Muscle layer of duodenum (tissue), 2 donors: Measurements from ENCODE around the gene ZDHHC14.

Experiments
- H3K27ac ChIP-seq: one replicate; pipeline ENCODE4 v1.7.0; 2013; ENCODE audit warnings: mild to moderate bottlenecking, low read length
- H3K27me3 ChIP-seq: one replicate; pipeline ENCODE4 v1.7.0; 2013; ENCODE audit warnings: low read depth, mild to moderate bottlenecking, control low read depth, low read length
- H3K36me3 ChIP-seq, 2 donors: one replicate each; pipeline ENCODE4 v1.7.0; 2013; ENCODE audit warnings: low read length in 2 of 2, control low read depth in 1 of 2, mild to moderate bottlenecking in 1 of 2; ENCODE audit not compliant: insufficient read depth in 2 of 2, control insufficient read depth in 1 of 2
- H3K4me1 ChIP-seq, 2 donors: one replicate each; pipeline ENCODE4 v1.7.0; 2013; ENCODE audit warnings: low read length in 2 of 2, mild to moderate bottlenecking in 2 of 2, control low read depth in 1 of 2, moderate library complexity in 1 of 2; ENCODE audit not compliant: insufficient read depth in 2 of 2, control insufficient read depth in 1 of 2
- H3K4me3 ChIP-seq, 2 donors: one replicate each; pipeline ENCODE4 v1.7.0; 2013; ENCODE audit warnings: low read length in 2 of 2, low read depth in 1 of 2, mild to moderate bottlenecking in 1 of 2
- H3K9me3 ChIP-seq, 2 donors: one replicate each; pipeline ENCODE4 v1.7.0; 2013; ENCODE audit warnings: low read length in 2 of 2, control low read depth in 1 of 2, mild to moderate bottlenecking in 1 of 2; ENCODE audit not compliant: control insufficient read depth in 1 of 2
- donor health status: healthy.

The ZDHHC14 gene

DNA sequence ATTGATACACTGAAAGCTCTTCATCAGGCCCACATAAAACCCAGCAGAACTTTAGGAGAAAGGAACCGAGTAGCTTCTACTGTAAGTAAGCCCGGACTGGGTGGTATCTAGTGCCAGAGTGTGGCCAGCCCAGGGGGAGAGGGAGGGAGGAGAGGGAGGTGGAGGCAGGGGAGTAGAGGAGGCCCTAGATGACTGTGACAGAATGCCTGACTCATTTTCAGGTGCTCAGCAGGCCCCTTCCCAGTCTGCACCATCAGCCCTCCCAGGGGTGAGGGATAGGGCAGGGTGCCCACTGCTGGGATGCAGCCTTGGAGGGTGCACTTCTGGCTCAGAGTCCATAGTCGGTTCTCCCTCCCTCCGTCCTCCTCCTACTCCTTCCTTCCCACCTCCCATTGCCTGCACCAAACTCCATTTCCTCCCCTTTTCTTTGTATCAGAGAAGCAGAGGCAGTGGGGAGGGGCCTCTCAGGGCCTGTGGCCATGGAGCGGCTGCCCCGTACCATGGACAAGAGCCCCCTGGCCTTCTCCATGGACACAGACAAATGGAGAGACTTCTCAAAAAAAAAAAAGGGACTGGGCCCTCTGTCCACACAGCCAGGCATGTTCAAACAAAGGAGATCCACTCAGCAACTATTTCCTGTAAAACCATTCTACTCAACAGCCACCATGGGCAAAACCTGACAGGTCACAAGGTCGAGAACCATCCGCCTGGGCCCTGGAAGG, 257.1 kb downstream of the ZDHHC14 start:
- Histone ChIP-seq H3K4me3 (no peak overlapping the region), H3K36me3 (peaks cover 0 to 5% of the 10 kb centered on the region in 2 donors), H3K4me1 (no peaks in the 10 kb centered on the region), H3K27me3 (no peaks in the 10 kb centered on the region), H3K9me3 (no peaks in the 10 kb centered on the region), H3K27ac (no peak overlapping the region)

DNA sequence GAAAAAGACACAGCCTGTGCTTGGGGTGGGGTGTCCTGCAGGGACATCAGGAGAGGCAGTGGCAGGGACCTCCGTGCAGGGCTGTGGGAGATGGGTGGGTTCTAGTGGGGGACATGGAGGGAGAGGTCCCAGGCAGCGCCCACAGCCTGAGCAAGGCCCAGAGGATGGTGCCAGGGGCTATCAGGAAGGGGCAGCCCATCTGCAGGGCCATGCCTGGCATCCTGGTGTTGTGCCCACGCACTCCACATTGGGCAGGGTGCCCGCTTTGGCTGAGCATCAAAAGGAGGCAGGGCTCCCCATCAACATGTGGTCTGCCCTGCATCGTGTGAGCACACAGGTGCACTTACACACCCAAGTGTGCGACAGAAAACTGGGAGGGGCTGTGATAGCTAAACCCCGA, 257.8 kb downstream of the ZDHHC14 start:
- Histone ChIP-seq H3K4me3 (no peak overlapping the region), H3K27me3 (no peaks in the 10 kb centered on the region), H3K36me3 (peaks cover 0 to 5% of the 10 kb centered on the region in 2 donors), H3K9me3 (no peaks in the 10 kb centered on the region), H3K27ac (no peak overlapping the region), H3K4me1 (no peaks in the 10 kb centered on the region)

DNA sequence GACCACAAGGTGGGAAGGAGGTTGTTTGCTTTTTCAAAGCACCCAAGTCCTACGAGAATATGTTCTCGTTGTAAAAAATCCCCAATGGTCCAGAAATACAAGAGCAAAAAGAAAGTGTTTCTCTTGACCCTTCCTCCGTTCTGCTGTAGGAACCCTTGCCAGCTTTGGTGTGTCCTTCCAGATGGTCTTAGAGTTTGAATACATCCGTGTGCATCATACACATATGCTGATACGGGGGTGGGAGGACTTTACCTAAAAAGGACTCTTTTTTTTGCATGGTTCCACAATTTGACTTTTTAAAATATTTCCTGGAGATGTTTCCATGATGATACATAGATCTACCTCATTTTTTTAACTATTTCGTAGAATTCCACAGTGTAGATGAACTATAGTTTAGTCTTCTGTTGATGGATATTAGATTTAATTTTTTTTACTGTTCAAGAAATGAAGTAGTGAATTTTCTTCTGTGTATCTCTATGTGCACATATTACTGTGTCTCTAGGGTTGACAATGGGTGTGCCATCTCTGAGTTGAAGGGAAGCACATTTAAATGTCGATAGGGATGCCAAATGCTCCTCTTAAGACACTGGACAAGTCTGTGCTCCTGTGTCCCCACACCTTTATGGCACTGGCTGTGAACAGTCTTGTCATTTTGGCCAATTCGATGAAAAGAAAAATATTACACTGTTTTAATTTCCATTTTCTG, 259.9 kb downstream of the ZDHHC14 start:
- Histone ChIP-seq H3K27me3 (no peaks in the 10 kb centered on the region), H3K36me3 (peaks cover 0 to 5% of the 10 kb centered on the region in 2 donors), H3K4me1 (no peaks in the 10 kb centered on the region), H3K9me3 (no peaks in the 10 kb centered on the region), H3K27ac (no peak overlapping the region), H3K4me3 (no peak overlapping the region)

DNA sequence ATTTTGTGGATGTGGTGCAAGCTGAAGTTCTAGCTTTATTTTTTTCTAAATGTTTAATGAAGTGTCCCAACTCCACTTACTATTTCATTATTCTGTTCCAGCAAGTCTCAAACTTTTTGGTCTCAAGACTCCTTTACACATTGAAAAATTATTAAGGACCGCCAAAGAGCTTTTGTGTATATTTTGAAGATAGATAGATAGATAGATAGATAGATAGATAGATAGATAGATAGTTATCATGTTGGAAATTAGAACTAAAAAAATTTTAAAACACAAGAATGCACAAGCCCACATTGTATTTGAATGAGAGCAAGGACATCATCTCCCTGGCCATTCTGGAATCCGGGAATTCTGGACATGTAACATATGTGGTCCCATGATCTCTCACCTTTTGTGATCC, 260.8 kb downstream of the ZDHHC14 start:
- H3K4me3 ChIP-seq: no peak overlapping the region
- no peaks in the 10 kb centered on the region for H3K4me1 ChIP-seq
- no peaks in the 10 kb centered on the region for H3K27me3 ChIP-seq
- H3K27ac ChIP-seq: no peak overlapping the region
- peaks cover 0 to 5% of the 10 kb centered on the region in 2 donors for H3K36me3 ChIP-seq
- no peaks in the 10 kb centered on the region for H3K9me3 ChIP-seq

DNA sequence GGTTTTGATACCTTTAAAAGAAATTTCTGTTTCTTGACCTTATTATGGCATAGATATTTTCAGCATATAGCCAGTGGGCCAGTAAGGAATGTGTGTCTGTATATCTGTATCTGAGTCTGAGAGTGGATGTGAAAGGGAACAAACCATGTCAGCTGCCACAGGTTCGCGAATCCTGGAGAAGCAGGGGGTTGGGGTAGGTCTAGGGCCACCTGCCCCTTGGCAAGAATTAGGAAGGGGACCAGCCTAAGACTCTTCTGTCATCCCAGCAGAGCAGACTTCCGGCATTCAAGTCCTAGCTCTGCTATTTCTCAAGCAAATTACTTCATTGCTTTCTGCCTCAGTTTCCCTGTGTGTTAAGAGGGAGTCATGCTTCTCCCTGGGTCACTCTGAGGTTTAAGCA, 261.7 kb downstream of the ZDHHC14 start:
- no peak overlapping the region for H3K4me3 ChIP-seq
- H3K27me3 ChIP-seq: no peaks in the 10 kb centered on the region
- no peak overlapping the region for H3K27ac ChIP-seq
- H3K36me3 ChIP-seq: peaks cover 0 to 5% of the 10 kb centered on the region in 2 donors
- H3K9me3 ChIP-seq: no peaks in the 10 kb centered on the region
- no peaks in the 10 kb centered on the region for H3K4me1 ChIP-seq

DNA sequence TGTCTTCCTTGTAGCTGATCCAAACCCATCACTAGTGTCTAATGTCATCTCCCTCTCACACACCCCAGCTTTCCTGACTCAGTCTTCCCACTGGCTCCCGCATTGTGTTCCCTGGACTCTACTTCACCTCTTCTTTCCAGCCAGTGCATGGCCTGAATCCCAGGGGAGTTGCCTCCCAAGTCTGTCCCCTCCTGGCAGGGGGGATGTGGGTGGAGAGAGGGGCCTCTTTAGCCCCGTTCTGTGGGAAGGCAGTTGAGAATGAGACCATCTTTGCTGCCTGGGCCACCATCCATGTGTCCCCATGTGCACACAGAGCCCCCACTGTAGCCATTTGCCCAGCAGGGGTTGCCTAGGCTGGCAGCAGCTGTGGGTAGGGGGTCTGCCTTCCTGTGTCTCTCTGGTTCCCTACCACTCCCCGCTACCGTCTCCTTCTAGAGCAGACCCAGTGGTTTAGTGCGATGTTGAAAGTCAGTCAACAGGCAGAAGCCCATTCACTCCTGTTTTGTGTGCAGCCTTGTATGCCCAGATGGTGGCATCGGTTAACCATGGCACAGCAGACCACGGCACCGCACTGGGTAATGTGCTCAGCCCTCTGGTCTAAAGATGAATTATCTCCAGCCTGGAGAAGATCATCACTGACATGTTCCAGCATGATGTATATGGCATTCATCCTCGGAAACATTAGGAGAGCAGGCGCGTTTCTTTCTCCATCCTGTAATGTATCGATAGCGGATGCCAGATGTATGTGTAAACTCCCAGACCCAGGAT, 263.2 kb downstream of the ZDHHC14 start:
- no peaks in the 10 kb centered on the region for H3K27me3 ChIP-seq
- no peak overlapping the region for H3K27ac ChIP-seq
- H3K4me1 ChIP-seq: no peaks in the 10 kb centered on the region
- H3K36me3 ChIP-seq: no peaks in the 10 kb centered on the region
- no peak overlapping the region for H3K4me3 ChIP-seq
- no peaks in the 10 kb centered on the region for H3K9me3 ChIP-seq

DNA sequence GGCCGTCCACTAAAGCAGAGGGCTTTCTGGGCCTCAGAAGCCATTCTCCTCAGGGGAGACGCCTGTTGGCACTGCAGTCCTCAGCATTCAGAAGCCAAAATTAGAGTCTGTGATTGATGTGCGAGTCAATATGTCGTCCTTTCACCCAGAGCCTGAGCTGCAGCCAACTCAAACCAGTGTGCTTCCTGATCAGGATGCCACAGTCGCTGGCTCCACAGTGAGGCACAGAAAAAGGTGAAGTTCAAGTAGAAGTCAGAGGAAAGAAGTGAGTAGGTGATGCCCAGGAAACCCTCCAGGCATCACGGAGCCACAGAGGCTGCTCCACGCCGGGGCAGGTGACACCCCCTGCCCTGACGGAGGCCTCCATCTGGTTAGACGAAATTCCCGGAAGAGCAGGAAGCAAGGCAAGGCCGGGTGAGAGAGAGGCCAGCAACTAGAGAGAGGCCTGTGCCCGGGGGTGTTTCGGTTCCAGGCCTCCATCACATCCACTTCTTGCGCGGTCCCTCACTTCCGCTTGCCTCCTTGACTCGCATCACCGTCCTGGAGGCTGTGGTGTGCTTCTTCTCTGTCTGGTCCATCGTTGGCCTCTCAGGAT, 264.3 kb downstream of the ZDHHC14 start:
- no peaks in the 10 kb centered on the region for H3K27me3 ChIP-seq
- no peaks in the 10 kb centered on the region for H3K9me3 ChIP-seq
- H3K4me1 ChIP-seq: peaks cover 0 to 10% of the 10 kb centered on the region in 2 donors
- no peak overlapping the region for H3K27ac ChIP-seq
- H3K4me3 ChIP-seq: no peak overlapping the region
- H3K36me3 ChIP-seq: no peaks in the 10 kb centered on the region

DNA sequence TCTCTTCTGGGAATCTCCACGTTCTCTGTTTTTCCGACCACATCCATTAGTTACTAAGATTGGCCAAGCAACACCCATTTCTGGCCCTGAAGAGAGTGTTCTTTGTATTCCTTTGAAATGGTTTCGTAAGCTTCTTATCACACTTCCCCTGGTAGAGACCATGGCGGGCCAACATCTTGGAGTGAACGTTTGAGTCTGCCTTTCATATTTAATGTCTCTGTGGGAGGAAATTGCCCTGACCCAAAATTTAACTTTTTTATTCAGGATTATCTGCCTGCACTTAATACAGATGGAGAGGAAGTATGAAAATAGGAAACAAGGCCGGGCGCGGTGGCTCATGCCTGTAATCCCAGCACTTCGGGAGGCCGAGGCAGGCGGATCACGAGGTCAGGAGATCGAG, 265.0 kb downstream of the ZDHHC14 start:
- no peaks in the 10 kb centered on the region for H3K9me3 ChIP-seq
- peaks cover 0 to 17% of the 10 kb centered on the region in 2 donors for H3K4me1 ChIP-seq
- no peak overlapping the region for H3K27ac ChIP-seq
- no peaks in the 10 kb centered on the region for H3K27me3 ChIP-seq
- no peak overlapping the region for H3K4me3 ChIP-seq
- no peaks in the 10 kb centered on the region for H3K36me3 ChIP-seq

DNA sequence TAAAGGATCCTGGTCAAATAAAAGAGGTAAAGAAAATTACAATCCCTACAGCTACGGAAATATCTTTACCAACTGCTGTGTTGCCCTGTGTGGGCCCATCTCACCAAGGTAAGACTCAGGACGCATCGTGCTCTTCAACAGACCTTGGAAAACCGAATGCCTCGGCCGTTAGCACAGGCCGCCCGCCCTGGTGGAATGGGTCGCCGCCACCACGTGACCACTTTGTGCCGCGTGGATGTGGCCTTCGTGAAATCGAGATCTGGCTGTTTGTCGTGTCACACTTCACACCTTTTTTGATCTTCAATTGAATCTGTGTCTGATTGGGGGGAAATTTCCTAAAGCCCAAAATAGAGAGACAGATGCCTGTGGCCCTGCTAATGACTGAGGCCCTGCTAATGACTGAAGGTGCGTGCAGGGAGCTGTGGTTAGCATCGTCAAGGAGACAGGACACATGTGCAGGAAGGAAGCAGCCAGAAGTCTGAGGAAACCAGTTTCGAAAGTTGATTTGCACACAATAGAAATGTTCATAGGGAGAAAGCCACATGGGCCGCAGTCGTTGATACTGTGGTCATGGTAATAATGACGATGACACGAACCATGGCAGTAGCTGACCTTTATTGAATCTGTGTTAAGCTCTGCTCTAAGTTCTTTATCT, 266.4 kb downstream of the ZDHHC14 start:
- Histone ChIP-seq H3K27ac (no peak overlapping the region), H3K27me3 (no peaks in the 10 kb centered on the region), H3K36me3 (no peaks in the 10 kb centered on the region), H3K9me3 (no peaks in the 10 kb centered on the region), H3K4me3 (no peak overlapping the region), H3K4me1 (peaks cover 0 to 17% of the 10 kb centered on the region in 2 donors)

DNA sequence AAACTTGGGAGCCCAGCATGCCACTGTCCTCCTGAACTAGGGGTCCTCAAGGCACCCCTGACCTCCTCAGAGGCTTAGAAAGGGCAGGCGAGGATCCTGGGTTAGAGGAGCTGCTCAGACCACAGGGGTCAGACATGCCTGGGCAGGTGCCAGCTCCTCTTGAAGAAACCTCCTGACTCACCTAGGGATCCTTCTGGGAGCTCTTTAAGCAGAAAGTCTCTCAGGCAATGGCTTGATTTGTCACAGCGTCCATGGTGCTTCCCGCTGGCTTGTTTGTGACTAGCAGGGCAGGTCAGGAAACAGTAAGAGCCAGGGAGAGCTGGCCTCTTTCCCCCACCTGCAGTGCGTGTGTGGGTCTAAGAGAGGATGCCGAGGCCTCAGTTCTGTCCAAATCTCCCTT, 267.6 kb downstream of the ZDHHC14 start:
- H3K9me3 ChIP-seq: no peaks in the 10 kb centered on the region
- H3K36me3 ChIP-seq: peaks cover 0 to 3% of the 10 kb centered on the region in 2 donors
- H3K4me3 ChIP-seq: no peak overlapping the region
- H3K4me1 ChIP-seq: peaks cover 0 to 17% of the 10 kb centered on the region in 2 donors
- no peaks in the 10 kb centered on the region for H3K27me3 ChIP-seq
- no peak overlapping the region for H3K27ac ChIP-seq
